ENCODE results near the gene PRSS33. TPM values are rescaled to one million over a fixed set of nuclear protein-coding genes. Genes with fewer than 3 reads are reported as not detected.

The PRSS33 gene
- polyA plus RNA-seq (2012; rRNA removed): not detected in 2 replicates
- not detected in 2 replicates for polyA plus RNA-seq (2012; cell fraction: cytosol; rRNA removed)
- not detected in 2 replicates for polyA plus RNA-seq (2012; cell fraction: nucleus; rRNA removed)

GRCh38 chr16:2787406-2787805 is at the start of gene PRSS33:
TSS of gene PRSS33 (minus strand) at chr16:2787560. CDS start at chr16:2786547, 1,013 bp downstream.
- peaks cover 7% of the 10 kb centered on the region; the same call in 1 of the 2 replicates for H3K27me3 ChIP-seq (ENCODE audit: insufficient read depth)
- POLR2A ChIA-PET: no interaction called here
- no peak within 1 kb of the TSS for H2AFZ ChIP-seq (ENCODE audit: low read depth)
- H3K9ac ChIP-seq: no peak within 1 kb of the TSS
- no peaks in the 10 kb centered on the region for H3K9me3 ChIP-seq
- H3K27ac ChIP-seq (ENCODE audit: low read depth in 2 of 2, low read length in 1 of 2): no peak within 1 kb of the TSS
- no peak for DNase-seq
- no peak within 1 kb of the TSS for H3K4me3 ChIP-seq (ENCODE audit: low read depth in 2 of 2, low read length in 1 of 2)
- 70% methylated on average over 10 of the region's 10 CpGs for WGBS (ENCODE audit: low lambda C conversion rate)
- H3K36me3 ChIP-seq (replicated peaks in 1 of 2; ENCODE audit: control insufficient read depth in 1 of 2, insufficient read depth in 2 of 2, low read length in 1 of 2): no peaks in the 10 kb centered on the region
- no peaks in the 10 kb centered on the region for H4K20me1 ChIP-seq (ENCODE audit: insufficient read depth)
- H3F3A ChIP-seq (replicated peaks; ENCODE audit: insufficient read depth): no peaks in the 10 kb centered on the region
- CTCF ChIA-PET: interaction anchor here (0.7 to 1.9 kb wide), 2 partner anchors 11 to 13 kb away, joined by 3 to 4 read pairs; partner anchors contain the start of gene PRSS41
- no peaks in the 10 kb centered on the region for H3K9me2 ChIP-seq
- H3K4me2 ChIP-seq: no peak within 1 kb of the TSS
- H3K4me1 ChIP-seq (ENCODE audit: control insufficient read depth in 1 of 2, insufficient read depth in 2 of 2, low read depth in 1 of 2, low read length in 1 of 2): no peaks in the 10 kb centered on the region; a peak in 1 of 4 replicates
- no peaks in the 10 kb centered on the region for H3K79me2 ChIP-seq (ENCODE audit: insufficient read depth)
- TF ChIP-seq CTCF (IDR thresholded peaks at IDR 0.05): no peak
- TF ChIP-seq, protein P1, sequence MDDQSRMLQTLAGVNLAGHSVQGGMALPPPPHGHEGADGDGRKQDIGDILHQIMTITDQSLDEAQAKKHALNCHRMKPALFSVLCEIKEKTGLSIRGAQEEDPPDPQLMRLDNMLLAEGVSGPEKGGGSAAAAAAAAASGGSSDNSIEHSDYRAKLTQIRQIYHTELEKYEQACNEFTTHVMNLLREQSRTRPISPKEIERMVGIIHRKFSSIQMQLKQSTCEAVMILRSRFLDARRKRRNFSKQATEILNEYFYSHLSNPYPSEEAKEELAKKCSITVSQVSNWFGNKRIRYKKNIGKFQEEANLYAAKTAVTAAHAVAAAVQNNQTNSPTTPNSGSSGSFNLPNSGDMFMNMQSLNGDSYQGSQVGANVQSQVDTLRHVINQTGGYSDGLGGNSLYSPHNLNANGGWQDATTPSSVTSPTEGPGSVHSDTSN (IDR thresholded peaks at IDR 0.05): no peak

DNA sequence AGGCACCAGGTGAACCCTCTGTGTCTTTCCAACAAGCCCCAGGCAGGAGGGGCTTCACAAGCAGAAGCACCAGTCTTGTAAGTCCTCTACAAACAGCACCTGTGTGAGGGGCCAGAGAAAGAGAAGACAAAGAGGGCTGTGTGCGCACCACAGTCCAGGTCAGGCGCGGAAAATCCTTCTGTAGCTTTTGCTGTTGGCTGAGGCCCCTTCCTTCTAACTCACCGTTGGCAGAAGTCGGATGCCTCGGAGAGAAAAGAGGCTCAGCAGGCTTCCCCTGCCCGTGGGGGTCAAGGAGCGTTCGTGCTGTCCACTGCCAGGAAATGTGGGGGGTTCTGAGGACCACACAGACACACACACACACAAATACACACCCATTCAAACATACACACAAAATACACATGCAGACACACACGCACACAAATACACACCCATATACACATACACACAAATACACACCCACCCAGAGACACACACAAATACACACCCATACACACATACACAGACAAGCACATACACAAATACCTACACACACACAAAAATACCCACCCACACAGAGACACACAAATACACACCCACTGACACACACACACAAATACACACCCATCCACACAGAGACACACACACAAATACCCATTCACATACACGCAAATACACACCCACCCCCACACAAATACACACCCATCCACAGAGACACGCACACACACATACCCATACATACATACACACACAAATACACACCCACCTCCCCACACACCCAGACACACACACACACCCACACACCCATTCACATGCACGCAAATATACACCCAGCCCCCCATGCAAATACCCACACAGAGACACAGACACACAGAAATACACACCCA is 49.5 kb upstream of the PRSS33 start:
- Histone ChIP-seq H3F3A (replicated peaks; ENCODE audit: insufficient read depth) (peaks cover 9% of the 10 kb centered on the region), H3K9me3 (no peaks in the 10 kb centered on the region), H3K9ac (no peak overlapping the region), H3K27me3 (ENCODE audit: insufficient read depth) (no peaks in the 10 kb centered on the region; the same call in 1 of the 2 replicates), H3K9me2 (no peaks in the 10 kb centered on the region), H3K79me2 (ENCODE audit: insufficient read depth) (no peaks in the 10 kb centered on the region), H3K36me3 (replicated peaks in 1 of 2; ENCODE audit: control insufficient read depth in 1 of 2, insufficient read depth in 2 of 2, low read length in 1 of 2) (no peaks in the 10 kb centered on the region), H3K4me2 (no peak overlapping the region), H3K4me1 (ENCODE audit: control insufficient read depth in 1 of 2, insufficient read depth in 2 of 2, low read depth in 1 of 2, low read length in 1 of 2) (peaks cover 0 to 4% of the 10 kb centered on the region in 2 experiments; a peak in 1 of 4 replicates), H2AFZ (ENCODE audit: low read depth) (no peak overlapping the region), H3K27ac (ENCODE audit: low read depth in 2 of 2, low read length in 1 of 2) (no peak overlapping the region), H3K4me3 (ENCODE audit: low read depth in 2 of 2, low read length in 1 of 2) (no peak overlapping the region), H4K20me1 (ENCODE audit: insufficient read depth) (no peaks in the 10 kb centered on the region)
- 80% methylated on average over 11 of the region's 13 CpGs for WGBS (ENCODE audit: low lambda C conversion rate)
- no peak for DNase-seq
- POLR2A ChIA-PET: no interaction called here
- no peak for TF ChIP-seq ZBTB33 (IDR thresholded peaks at IDR 0.05; ENCODE audit: borderline replicate concordance, low read depth)
- TF ChIP-seq MXI1 (IDR thresholded peaks at IDR 0.05; ENCODE audit: low read depth, low read length): no peak
- no peak for TF ChIP-seq EP300 (IDR thresholded peaks at IDR 0.05; ENCODE audit: borderline replicate concordance in 1 of 2, low read depth in 1 of 2, low read length in 1 of 2)
- TF ChIP-seq, protein P1 (IDR thresholded peaks at IDR 0.05): no peak
- TF ChIP-seq FOSL2 (IDR thresholded peaks at IDR 0.05; ENCODE audit: borderline replicate concordance, low read depth): no peak
- TF ChIP-seq USF1 (IDR thresholded peaks at IDR 0.05; ENCODE audit: borderline replicate concordance, low read depth): no peak
- no peak for TF ChIP-seq USF2 (IDR thresholded peaks at IDR 0.05; ENCODE audit: borderline replicate concordance, low read depth, low read length)
- no peak for TF ChIP-seq TEAD4 (IDR thresholded peaks at IDR 0.05; ENCODE audit: borderline replicate concordance, insufficient read depth)
- TF ChIP-seq MEF2A (IDR thresholded peaks at IDR 0.05; ENCODE audit: borderline replicate concordance, low read depth): no peak
- no peak for TF ChIP-seq CTCF (IDR thresholded peaks at IDR 0.05)
- CTCF ChIA-PET: no interaction called here

All from SK-N-SH (cell line).